Esophagus (tissue), 2 donors: ENCODE measurements around the gene YARS2. TPM values are rescaled to one million over a fixed set of nuclear protein-coding genes. Genes with fewer than 3 reads are reported as not detected.

ENCODE experiments used
- H3K27ac ChIP-seq, 2 donors: one replicate each; pipeline ENCODE4 v1.5.1; 2013; ENCODE audit warnings: low read depth in 2 of 2, mild to moderate bottlenecking in 2 of 2, inconsistent platforms in 1 of 2, low read length in 1 of 2, moderate library complexity in 1 of 2
- H3K27me3 ChIP-seq, 2 donors: one replicate each; pipeline ENCODE4 v1.6.1; 2013; ENCODE audit warnings: low read length in 2 of 2, control low read depth in 1 of 2, mild to moderate bottlenecking in 1 of 2; ENCODE audit not compliant: insufficient read depth in 2 of 2, control insufficient read depth in 1 of 2
- H3K36me3 ChIP-seq, 2 donors: one replicate each; pipeline ENCODE4 v1.6.1; 2013; ENCODE audit warnings: low read length in 1 of 2; ENCODE audit not compliant: control insufficient read depth in 2 of 2, insufficient read depth in 2 of 2
- H3K4me1 ChIP-seq, 2 donors: one replicate each; pipeline ENCODE4 v1.6.1; 2013; ENCODE audit warnings: low read length in 1 of 2; ENCODE audit not compliant: control insufficient read depth in 2 of 2, insufficient read depth in 2 of 2
- H3K4me3 ChIP-seq, 2 donors: one replicate each; pipeline ENCODE4 v1.5.1; 2013; ENCODE audit warnings: low read length in 2 of 2, mild to moderate bottlenecking in 2 of 2, low read depth in 1 of 2, moderate library complexity in 1 of 2
- H3K9me3 ChIP-seq, 2 donors: one replicate each; pipeline ENCODE4 v1.6.1; 2013; ENCODE audit warnings: mild to moderate bottlenecking in 2 of 2, low read depth in 1 of 2, low read length in 1 of 2, moderate library complexity in 1 of 2; ENCODE audit not compliant: control insufficient read depth in 2 of 2, insufficient read depth in 1 of 2
- WGBS, 2 donors: extraction: QIAGEN DNeasy Blood & Tissue Kit; methylation state at CpG; one replicate each; pipeline ENCODE4 v1.1.7; 2013; 5-methylcytosine and 5-hydroxymethylcytosine counted together
- polyA plus RNA-seq, 2 donors: library from polyadenylated mRNA; stranded (reverse); fragments of 200-250 nt; gene quantifications; one replicate each; pipeline ENCODE4 v1.2.3, GENCODE V29; 2013
- donor health status: healthy with polysubstance abuse.
- donor health status: Bipolar disorder and iron deficiency.

YARS2 gene
- polyA plus RNA-seq, 2 donors = 11.8 to 19.8 TPM

DNA sequence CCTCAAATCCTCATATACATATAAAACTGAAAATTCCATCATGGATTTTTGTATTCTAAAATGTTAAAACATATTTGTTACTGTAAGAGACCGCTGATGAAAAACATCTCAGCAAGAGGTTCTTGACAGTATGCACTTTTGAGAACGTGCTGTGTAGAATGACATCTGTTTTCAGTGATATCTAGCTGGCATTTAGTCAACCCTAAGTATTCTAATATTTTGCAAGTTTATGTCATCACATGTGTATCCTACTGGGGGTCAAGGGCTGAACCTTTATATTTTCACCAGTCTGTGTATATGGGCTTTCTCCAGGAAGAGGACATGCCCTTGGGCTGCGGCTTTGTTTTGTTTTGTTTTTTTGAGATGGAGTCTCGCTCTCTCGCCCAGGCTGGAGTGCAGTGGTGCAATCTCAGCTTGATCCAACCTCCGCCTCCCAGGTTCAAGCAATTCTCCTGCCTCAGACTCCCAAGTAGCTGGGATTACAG lies 22.0 kb upstream of the YARS2 start:
- H3K4me3 ChIP-seq = no peak overlapping the region
- WGBS, 2 donors = 76 to 78% methylated on average over 6 of the region's 6 CpGs
- no peaks in the 10 kb centered on the region for H3K9me3 ChIP-seq
- no peaks in the 10 kb centered on the region for H3K27me3 ChIP-seq
- no peak overlapping the region for H3K27ac ChIP-seq
- H3K36me3 ChIP-seq = no peaks in the 10 kb centered on the region
- H3K4me1 ChIP-seq = no peaks in the 10 kb centered on the region

DNA sequence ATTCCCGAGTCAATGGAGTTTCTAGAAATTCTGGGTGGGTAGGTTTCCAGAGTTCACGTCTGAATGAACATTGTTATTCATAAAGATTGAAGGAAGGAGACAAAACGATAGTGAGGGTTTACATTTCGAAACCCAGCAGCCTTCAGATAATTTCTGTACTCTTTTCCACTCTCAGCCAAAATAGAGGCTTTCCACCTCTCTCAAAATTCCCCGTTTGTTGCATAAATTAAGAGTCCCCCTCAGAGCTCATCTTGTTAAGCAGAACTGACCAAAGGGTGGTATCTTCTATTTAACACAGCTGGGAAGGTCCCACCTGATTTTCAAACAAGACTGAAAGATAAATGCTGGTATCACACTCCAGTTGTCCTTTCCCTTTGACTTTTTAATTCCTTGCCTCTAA lies 21.5 kb upstream of the YARS2 start:
- no peaks in the 10 kb centered on the region for H3K4me1 ChIP-seq
- no peaks in the 10 kb centered on the region for H3K9me3 ChIP-seq
- no peak overlapping the region for H3K4me3 ChIP-seq
- no peaks in the 10 kb centered on the region for H3K27me3 ChIP-seq
- no peak overlapping the region for H3K27ac ChIP-seq
- no peaks in the 10 kb centered on the region for H3K36me3 ChIP-seq
- 59 to 67% methylated on average over 5 of the region's 5 CpGs for WGBS, 2 donors

DNA sequence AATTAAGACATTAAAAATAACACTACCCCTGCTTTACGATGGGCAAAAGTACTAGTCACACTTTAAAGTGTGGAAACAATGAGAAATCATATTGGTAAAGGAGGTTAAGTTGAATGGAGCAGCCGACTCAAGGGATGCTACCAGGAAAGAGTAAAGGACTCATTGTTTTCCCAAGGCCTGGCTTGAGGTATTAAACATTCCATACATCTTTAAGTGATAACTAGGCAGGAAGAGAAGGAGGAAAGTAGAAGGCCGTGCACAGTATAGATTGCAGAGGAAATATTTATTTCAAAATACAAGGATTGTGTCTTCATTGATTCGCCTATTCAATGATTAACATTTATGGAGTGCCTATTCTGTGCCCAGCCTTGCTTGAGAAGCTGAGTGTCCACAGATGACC lies 20.6 kb upstream of the YARS2 start:
- Histone ChIP-seq H3K9me3 (no peaks in the 10 kb centered on the region), H3K4me1 (no peaks in the 10 kb centered on the region), H3K4me3 (no peak overlapping the region), H3K27me3 (no peaks in the 10 kb centered on the region), H3K27ac (no peak overlapping the region), H3K36me3 (no peaks in the 10 kb centered on the region)
- WGBS, 2 donors = 84 to 87% methylated on average over 4 of the region's 4 CpGs

DNA sequence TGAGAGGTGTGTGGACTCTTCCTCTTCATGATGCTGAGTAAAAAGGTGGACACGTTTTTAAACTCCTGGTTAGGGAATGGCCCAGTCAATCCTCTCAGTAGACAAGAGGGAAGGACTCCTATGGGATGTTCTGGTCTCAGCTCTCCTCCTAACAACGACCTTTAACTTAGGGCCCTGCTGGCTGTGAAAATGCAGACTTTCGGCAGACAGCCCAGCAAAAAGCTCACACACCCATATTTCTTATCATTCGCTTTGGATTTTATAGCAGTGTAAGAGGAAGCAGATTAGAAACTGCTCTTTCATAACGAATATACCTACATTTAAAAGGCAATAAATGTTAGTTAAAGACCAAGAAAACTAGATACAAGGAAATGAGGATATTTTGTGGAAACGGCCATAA lies 18.0 kb upstream of the YARS2 start:
- no peaks in the 10 kb centered on the region for H3K36me3 ChIP-seq
- H3K27me3 ChIP-seq = no peaks in the 10 kb centered on the region
- WGBS, 2 donors = 57 to 68% methylated on average over 6 of the region's 6 CpGs

DNA sequence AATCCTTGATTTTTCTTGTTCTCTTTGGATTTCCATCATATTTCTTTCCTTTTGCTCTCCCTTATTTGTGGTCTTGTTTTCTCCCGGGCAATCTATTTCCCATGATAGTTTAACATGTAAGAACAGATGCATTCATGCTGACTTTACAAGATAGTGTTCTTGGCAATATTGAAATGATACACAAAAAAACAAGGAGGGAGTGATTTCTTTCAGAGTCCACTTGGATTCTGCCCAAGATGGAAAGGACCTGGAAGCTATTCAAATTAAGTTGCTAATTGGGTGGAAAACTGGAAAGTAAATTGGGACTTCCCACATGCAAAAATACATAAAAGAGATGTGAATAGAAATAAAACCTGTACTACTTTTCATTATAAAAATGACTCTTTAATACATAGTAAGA lies 14.4 kb upstream of the YARS2 start:
- Histone ChIP-seq H3K27me3 (no peaks in the 10 kb centered on the region), H3K4me3 (no peak overlapping the region), H3K27ac (no peak overlapping the region), H3K4me1 (no peaks in the 10 kb centered on the region), H3K36me3 (no peaks in the 10 kb centered on the region), H3K9me3 (no peaks in the 10 kb centered on the region)
- WGBS, 2 donors = 34 to 47% methylated on average over 1 of the region's 1 CpG

More for the DNA sequence above, 18.0 kb upstream of the YARS2 start:
- Histone ChIP-seq H3K4me1 (no peaks in the 10 kb centered on the region), H3K4me3 (no peak overlapping the region), H3K27ac (no peak overlapping the region), H3K9me3 (no peaks in the 10 kb centered on the region)

DNA sequence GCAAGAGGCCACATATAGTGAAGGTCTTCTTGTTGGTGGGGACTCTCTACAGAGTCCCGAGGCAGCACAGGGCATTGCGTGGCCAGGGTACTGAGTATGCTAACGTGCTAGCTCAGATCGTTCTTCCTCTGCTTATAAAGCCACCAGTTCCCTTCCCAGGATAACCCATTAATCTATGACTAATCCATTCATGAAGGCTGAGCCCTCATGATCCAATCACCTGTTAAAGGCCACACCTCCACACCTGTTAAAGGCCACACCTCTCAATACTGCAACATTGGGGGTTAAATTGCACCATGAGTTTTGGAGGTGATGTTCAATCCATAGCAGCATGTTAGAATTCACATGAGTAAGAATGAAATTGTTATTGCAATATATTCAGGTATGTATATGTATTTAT lies 12.8 kb upstream of the YARS2 start:
- Histone ChIP-seq H3K9me3 (no peaks in the 10 kb centered on the region), H3K4me1 (no peaks in the 10 kb centered on the region), H3K27me3 (no peaks in the 10 kb centered on the region), H3K4me3 (no peak overlapping the region), H3K27ac (no peak overlapping the region), H3K36me3 (no peaks in the 10 kb centered on the region)
- WGBS, 2 donors = 56 to 61% methylated on average over 4 of the region's 4 CpGs

DNA sequence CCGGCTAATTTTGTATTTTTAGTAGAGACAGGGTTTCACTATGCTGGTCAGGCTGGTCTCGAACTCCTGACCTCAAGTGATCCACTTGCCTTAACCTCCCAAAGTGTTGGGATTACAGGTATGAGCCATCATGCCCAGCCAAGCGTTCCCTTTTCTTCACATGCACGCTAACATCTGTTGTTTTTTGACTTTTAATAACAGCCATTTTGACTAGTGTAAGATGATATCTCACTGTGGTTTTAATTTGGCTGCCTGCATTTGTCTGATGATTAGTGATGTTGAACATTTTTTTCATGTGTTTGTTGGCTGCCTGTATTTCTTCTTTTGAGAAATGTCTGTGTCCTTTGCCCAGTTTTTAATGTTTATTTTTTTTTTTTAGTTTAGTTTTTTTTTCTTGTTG lies 10.2 kb upstream of the YARS2 start:
- Histone ChIP-seq H3K36me3 (no peaks in the 10 kb centered on the region), H3K4me1 (no peaks in the 10 kb centered on the region), H3K9me3 (no peaks in the 10 kb centered on the region), H3K27me3 (no peaks in the 10 kb centered on the region), H3K4me3 (no peak overlapping the region), H3K27ac (no peak overlapping the region)
- WGBS, 2 donors = 70 to 79% methylated on average over 4 of the region's 4 CpGs

DNA sequence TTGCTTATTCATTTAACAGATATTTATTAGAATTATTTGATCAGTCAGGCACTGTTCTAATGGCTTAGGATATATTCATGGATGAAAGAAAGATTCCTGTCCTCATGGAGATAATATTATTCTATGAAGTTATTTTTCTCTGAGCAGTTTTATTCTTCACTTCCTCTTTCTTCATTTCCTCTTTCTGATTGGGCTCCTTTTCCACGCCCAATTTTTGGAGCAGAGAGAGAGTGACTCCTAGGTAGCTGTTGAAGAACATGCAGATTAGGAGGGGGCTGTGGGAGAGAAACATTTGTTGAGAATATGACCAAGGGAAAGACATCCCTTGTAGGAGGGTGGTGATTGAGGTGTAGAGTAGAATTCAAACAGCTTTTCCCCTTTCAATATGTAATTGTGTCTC lies 6.0 kb upstream of the YARS2 start:
- no peaks in the 10 kb centered on the region for H3K9me3 ChIP-seq
- H3K27ac ChIP-seq = no peak overlapping the region
- H3K36me3 ChIP-seq = no peaks in the 10 kb centered on the region
- H3K4me3 ChIP-seq = no peak overlapping the region
- 52% methylated on average over 1 of the region's 1 CpG for WGBS, 2 donors
- H3K27me3 ChIP-seq = no peaks in the 10 kb centered on the region
- no peaks in the 10 kb centered on the region for H3K4me1 ChIP-seq

DNA sequence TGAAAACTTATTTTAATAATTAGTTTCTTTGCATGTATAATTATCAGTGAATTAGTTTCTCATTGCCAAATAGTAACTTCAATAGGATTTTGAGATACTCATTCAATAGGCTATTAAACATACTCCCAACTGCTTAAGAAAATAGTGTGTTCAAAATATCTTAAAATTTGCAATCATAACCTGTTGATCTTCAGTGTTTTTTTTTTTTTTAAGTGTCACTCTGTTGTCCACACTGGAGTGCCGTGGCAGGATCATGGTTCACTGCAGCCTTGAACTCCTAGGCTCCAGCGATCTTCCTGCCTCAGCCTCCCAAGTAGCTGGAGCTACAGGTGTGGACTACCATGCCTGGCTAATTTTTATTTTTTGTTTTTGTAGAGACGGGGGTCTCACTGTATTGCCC lies 1.5 kb upstream of the YARS2 start:
- no peaks in the 10 kb centered on the region for H3K9me3 ChIP-seq
- no peaks in the 10 kb centered on the region for H3K36me3 ChIP-seq
- H3K27ac ChIP-seq = no peak overlapping the region
- 83 to 93% methylated on average over 3 of the region's 3 CpGs for WGBS, 2 donors
- no peak overlapping the region for H3K4me3 ChIP-seq
- H3K4me1 ChIP-seq = no peaks in the 10 kb centered on the region
- H3K27me3 ChIP-seq = no peaks in the 10 kb centered on the region

DNA sequence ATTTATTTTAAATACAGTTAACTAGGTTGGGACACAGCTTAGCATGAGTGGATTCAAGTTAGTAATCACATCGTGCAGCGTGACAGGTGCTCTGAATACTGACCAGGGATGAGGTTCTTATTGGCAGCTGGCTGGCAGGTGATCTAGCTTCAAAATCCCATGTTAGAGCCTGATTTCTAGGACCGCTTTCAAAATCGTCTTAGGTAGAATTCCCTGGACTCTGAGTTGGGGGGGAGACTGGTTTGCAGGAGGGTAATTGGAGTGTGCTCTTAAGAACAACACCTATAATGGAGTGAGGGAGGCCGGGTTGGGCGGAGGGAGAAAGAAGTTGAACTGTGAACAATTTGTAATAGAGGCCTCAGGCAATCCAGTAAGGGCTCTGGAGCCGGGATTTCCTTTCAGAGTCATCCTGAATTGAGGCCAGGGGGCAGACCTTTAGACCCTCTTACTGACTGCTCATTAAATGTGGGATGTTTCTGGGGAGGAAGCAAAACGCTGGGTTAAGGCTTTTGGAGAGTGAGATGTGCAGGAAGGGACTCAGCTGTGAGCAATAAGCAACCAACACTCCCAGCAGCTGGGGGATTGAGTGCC lies 874 bp upstream of the YARS2 start:
- peak overlapping the region in 1 of 2 donors; percentile 88 for H3K4me3 ChIP-seq
- WGBS, 2 donors = 28% methylated on average over 8 of the region's 8 CpGs

More for the DNA sequence above, 874 bp upstream of the YARS2 start:
- no peaks in the 10 kb centered on the region for H3K4me1 ChIP-seq
- H3K36me3 ChIP-seq = peaks cover 0 to 2% of the 10 kb centered on the region in 2 donors
- no peaks in the 10 kb centered on the region for H3K9me3 ChIP-seq
- H3K27me3 ChIP-seq = no peaks in the 10 kb centered on the region
- no peak overlapping the region for H3K27ac ChIP-seq
